Stimulated activated CD4-positive, alpha-beta T cell treated with anti-CD3 and anti-CD28 coated beads, Interleukin-1b, Interleukin-23, amount 100 ng/mL, for 1 hour (primary cell): Measurements from ENCODE around the gene EVX2.

Experiments
- DNase-seq, 2 donors: peaks; one replicate each; pipeline ENCODE4 v3.0.0-alpha.2; 2020; ENCODE audit warnings: low read depth in 2 of 2

Gene EVX2

DNA sequence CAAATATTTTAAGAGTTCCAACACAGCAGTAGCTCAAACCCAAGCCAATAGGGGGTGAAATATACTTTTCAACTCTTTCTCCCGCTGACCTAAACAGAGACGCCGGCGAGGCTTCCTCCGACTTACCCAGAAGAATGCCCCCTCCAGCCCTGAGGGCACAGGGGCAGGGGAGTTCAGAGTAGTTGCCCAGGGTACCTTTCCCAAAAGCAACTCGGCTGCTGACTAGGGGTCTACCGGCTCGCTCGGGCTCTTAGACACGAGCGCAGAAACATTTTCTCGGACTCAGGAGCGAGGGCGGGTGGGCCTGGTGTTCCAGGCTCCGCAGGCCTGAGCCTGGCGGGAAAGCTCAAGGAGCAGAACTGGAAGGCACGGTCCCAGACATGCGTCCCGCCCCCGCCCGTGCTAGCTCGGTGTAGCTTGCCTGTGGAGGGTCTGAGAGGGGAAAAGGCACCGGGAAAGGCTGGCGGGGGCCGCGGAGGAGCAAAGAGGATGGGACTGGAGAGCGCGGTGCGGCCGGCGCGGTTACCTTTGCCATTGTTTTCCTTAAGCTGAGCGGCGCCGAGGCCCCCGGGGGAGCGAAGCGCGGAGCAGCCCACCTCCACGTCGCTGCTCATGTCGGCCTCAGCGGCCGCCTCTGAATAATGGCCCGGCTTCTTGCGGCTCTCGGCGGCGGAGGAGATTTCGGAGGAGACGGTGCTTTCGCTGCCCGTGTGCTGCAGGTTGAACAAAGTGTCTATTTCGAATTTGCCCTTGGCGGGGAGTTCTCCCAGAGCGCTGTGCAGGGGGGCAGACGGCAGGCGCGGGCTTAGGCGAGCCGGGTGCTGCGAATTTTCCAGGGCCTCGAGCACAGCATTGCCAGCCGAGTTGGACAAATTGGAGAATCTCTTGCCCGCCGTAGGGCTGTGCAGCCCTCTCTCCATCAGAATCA lies 674 bp downstream of the EVX2 start:
- DNase-seq: no peak

DNA sequence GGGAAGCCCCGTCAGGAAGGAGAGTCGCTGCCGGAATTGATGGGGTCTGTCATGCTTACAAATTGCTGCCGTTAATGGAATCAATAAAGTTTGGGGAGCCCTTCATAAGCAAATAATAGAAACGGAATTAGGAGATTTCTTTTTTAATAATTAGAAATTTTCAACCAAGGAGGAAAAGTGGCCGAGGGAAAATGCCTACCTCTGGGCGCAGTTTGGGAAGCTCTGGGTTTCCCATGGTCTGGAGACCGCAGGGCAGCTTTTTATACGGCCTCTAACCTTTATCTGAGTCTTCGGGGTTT lies 1.3 kb downstream of the EVX2 start:
- DNase-seq: no peak

DNA sequence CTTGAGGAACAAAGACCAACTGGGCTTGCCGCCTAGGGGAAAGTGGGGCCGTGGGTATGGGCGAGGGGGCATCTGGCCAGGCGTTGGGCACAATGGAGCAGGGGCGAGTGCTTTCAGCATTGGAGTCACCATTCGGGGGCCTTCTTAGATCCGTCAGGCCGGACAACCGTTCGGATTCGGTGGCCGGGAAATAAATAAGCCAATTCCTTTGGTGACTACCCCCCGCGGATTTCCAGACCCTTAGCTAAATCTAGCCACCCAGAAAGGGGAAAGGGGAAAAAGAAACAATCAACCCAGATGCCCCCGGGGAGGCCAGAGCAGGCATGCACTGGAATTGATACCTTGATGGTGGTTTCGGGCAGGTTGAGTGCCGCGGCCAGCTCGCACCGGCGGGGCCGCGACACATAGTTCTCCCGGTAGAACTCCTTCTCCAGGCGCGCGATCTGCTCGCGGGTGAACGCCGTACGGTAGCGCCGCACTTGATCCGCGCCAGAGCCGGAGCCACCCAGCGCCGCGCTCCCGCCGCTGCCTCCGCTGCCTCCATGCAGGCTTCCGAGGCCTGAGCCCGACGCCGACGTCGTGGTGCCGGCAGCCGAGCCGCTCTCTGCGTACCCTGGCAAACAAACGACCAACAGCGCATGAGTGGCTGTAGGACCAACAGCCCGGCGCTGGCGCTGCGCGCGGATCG lies 1.8 kb downstream of the EVX2 start:
- DNase-seq: no peak

DNA sequence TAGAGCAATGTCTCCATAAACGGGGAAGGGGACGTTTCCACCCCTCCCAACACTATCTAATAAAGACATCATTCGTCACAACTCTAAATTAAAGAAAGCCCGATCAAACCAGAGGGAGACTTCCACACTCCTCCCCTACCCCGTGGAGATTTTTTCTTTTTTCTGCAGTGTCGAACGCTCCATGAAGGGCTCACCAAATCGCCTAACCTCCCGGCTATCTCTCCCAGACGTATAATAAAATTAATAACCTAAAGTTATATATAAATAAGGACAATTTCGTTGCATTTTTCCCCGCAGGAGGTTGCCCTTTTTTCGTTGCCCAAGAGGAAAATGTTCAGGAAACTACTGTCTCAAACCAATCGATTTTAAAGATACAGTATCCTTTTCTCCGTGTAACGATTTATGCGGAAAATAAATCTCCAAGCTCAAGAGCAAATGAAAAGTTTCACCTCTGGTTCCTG lies 2.4 kb downstream of the EVX2 start:
- no peak for DNase-seq

DNA sequence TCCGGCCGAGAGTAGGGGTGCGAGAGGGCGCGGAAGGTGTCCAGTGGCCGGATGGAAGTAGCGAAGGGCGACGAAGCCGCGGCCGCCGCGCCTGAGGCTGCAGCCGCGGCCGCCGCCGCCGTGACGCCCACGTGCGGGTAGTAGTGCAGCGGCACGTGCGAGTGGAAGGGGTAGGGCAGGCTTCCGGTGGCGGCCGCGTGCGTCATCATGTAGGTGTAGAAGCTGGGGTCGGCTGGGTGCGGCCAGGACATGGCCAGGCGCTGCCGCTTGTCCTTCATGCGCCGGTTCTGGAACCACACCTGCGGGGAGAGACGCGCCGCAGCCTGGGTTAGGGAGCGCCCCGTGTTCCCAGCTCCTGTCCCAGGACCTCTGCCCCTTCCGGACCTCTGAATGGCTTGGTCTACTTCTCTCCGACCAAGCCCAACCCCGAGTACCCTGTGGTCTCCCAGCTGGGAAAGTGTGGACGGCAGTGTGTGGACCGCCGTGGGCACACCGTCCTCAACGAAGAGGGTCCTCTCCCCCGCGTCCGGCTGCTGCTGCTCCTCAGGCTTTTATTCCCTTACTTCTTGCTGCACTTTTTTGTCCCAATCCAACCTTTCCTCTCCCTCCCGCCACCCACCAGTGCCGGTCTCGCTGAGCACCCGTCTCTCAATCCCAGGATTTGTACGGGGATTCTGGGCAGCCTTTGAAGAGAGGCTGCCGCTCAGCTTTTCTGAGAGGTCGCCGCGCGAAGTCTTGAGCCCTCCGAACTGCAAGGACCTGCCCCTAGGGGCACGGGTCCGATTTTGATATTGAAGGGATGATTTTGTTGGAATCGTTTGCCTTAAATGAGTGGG lies 3.0 kb downstream of the EVX2 start:
- DNase-seq: no peak

DNA sequence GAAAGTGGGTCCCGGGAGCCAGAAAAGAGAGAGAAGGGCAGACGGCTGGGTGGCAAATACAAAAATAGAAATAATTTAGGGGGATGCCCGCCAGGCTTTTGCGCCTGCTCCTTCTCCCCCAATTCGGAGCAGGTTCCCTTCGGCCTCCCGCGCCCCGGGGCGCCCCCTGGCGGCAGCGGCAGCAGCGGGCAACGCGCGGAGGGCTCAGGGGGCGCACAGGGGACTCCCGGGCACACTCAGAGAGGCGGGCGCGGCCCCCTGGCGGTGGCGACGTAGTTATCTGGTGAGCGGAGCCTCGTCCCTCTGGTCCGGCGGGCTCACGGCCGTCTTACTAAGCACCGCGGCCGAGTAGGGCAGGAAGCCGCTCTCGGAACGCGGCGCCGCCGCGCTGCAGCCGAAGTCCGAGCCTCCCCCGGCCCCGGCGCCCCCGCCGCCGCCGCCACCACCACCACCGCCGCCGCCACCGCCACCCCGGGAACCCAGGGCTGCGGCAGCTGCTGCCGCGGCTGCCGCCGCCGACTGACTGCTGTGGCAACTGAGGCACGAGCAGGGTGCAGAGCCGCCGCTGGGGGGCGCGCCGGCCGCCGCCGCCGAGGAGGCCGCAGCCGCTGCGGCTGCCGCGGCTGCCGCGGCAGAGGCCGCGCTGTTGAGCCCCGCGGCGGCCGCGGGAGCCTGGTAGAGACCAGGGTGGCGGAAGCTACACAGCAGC lies 3.8 kb downstream of the EVX2 start:
- no peak for DNase-seq

DNA sequence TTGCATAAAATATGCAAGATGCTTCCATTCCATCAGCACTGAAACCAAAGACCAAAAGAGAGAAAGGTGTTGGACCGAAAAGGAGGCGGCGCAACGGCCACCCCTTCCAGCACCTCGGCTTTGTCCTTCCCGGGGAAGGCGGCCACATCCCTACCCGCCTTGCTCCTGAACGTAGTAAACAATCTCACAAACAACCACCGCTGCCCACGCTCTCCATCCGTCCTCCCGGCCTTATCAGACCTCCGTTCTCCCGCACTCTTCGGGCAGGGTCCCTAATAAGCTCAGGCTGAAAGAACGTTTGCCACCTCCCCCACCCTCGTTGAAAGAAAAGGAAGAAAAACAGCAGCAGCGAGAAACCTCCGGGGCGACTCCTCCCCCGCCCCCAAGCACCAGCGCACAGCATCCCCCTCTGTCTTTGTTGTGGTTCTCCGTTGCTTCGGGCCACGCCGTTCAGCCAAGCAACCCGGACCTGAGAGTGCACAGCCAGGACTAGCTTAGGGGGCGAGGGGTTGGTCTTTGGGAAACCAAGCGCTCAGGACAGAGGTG lies 4.4 kb downstream of the EVX2 start:
- DNase-seq: no peak

DNA sequence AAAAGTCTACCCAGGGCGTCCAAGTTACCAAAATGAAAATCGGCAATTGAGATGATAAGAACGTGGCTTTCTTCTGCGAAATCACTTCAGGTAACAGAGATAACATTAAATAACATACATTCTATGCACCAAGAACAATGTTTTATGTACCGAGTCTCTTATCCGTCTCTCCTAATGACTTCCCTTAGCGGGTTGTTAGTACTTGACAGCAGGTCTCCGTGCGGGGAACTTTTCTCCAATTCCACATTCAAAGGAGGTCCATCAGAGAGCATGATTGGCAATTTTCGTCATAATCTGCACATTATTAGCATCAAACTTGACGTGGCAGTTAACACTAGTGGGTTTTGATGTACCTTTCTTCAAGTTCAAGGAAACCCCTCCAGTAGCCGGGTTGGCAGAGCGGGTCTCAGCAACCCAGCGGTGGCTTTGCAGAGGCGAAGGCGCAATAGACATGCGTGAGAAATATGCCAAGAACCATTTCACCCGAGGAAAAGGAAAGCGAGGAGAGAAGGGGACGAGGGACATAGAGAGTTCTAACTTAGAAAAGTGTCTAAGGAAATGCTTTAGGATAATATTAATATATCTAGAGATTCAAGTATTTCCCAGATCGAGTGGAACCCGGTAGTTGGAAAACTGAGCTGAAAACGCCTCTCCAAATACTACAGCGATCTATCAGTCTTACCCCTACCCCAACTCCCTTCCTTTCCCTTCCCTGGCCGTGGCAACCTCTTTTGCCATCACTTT lies 5.0 kb downstream of the EVX2 start:
- DNase-seq: no peak

DNA sequence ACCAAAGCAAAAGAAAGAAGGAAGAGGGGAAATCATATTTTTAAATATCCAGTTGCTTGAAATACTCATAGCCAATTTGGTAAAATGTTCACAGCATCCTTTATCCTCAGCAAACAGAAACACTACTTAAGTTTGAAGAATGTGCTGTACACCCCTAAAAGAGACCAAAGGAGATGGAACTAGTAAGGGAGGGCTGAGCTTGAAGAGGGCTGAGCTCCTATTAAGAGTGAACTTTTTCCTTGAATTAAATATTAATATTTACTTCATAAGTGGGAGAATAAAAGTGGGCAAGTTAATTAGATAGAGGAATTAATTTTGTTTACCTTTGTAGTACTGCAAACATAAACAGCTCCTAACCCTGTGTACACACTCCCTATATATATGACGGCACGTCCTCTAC lies 7.0 kb downstream of the EVX2 start:
- no peak for DNase-seq

DNA sequence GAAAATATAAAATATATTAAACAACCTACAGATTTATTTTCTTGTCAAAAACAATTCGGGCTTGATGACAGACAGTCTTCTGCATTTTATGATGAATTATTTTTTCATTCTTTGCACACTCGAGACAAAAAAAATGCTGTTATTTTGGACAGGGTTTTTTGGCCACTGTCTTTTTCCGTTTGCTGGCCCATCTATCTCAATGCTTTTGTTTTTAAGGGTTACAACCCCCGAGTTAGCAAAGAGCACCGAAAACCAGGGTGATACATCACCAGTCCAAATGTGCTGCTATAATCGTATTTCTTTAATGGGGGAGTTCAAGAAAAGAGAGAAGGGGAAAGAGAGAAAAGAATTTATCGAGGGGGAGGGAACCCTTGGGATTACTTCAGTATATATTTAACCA lies 7.7 kb downstream of the EVX2 start:
- no peak for DNase-seq

DNA sequence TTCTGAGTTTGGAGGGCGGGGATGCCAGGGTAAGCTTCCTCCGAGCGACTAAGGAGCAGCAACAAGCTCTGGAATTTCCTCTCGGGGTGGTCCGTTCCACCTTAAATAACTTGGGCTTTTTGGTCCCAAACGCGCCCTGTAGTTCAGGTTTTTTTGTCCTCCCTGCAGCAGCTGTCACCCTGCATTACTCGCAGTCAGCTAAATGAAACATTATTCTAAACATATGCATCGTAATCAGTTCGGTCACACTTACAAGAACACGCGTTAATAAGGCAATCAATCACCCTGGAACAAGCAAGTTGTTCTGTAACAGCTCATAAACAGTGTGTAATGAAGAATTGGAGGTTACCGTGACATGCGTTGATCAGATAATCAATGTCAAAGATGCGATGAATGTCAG lies 8.3 kb downstream of the EVX2 start:
- no peak for DNase-seq

DNA sequence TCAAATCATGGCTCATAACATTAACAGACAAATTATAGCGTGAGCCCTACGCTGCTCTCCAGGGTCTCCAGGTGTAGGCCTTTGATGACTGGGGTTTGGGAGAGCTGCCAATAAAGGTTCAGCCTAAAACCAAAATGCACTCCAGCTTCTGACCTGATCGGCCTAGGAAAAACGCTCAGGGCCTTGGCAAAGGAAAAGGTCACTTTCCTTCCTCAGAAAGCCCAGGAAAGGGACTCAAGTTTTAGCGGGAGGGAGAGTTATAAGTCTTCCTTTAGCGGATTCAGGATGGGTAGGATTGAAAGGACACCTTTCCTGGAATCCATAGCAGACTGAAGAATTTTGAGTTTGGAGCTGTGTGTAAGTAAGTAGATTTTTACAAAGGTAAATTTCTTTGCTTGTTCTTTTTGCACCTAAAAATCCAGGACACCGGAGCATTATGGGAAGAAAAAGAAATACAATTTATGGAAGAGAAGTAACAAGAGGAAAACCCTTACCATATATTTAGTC lies 8.8 kb downstream of the EVX2 start:
- no peak for DNase-seq

DNA sequence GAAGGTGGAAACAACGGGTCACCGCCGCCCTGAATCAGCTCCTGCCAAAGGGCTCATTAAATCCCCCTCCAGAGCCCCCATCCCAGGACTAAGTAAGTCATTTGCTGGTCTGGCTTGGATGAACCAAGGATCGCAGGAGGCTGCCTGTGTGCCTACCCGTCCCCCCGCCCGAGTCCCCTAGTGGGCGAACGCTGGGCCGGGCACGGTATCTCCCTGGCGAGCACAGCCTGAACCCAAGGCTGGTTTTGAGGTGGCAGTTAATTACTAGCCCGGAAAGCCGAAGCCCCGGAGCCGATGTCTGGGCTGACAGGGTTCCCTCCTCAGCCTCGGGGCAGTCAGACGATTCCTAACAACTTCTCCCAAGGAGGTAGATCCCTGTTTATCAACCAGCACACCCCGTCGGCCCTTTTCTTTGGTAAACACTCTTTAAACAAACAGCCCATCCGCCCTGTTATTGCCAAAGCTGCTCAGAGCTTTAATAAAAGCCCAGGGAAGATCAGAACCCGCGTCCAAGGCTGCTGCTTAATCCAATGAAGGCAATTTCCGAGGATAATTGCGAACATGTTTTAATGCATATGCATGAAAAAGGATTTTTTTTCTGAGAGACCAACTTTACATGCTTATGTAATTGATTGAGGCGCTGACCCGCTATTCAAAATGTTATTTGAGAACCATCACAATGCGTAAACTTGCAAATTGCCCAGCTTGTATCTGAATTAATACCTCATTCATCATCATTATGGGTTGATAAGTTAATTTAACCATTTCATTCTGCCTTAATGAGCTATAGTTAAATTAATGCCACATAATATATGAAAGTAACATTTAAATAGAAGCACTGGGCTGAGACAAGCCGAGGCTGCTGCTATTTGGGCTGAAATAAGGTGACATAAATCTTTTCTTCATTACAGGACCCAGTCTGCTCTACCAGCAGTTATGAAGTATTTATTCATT lies 10.5 kb downstream of the EVX2 start:
- no peak for DNase-seq

DNA sequence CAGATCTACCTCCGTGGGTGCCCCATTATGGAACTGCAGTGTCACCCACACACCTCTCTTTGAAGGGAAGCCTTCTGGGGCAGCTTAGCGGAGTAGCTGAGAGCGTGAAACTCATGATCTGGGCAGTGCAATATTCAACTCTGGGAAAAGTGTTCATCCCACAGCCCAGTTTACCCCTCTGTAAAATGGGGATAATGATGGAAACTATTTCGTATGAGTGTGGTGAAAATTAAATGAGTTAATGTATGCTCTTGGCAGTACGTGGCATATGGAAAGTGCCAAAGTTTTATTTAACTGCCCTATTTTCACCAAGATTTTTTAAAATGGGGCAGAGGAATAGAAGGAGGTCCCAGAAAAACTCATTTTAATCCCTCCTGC lies 11.5 kb downstream of the EVX2 start:
- no peak for DNase-seq

DNA sequence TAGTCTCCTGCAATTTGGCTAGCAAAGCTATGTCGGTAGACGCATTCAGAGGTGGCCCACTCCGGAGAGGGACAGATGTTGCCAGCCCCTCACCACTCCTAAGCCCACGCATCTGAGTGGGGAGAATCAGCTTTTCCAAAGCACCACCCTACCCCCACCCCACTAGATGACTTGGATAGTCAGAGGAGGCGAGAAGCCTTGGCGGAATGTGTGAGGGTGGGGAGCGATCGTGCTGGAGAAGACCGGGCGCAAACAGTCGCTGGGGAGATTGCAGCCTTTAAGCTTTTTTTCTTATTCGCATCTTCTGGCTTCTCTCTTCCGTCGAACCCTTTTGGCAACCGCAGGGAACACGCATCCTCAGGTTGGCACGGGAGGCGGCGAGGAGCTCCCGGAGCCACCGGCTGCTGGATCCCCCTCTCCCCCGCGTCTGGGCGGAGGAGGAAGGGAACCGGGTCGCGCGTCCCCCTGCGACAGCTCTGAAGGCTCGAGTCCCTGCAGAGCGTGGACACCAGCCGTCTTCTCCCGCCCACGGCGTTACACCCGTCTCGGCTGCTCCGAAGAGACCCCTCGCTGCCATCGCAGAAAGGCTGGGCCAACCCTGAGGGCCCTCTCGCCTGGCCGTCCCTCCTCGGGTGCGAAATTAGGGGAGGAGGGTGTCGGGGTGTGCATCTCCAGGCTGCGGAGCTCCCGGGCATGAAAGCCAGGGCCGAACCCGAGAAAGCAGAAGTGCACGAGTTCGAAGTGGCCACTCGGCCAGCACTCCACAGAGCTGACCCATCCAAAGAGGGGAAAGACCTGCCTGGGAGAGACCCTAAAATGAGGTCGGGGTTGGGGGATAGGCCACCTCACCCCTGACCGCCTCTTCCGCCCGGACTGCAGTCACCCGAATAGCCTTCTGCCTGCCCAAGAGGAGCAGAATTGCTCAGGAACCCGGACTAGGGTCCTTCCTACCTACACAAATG lies 12.2 kb downstream of the EVX2 start:
- DNase-seq: no peak

DNA sequence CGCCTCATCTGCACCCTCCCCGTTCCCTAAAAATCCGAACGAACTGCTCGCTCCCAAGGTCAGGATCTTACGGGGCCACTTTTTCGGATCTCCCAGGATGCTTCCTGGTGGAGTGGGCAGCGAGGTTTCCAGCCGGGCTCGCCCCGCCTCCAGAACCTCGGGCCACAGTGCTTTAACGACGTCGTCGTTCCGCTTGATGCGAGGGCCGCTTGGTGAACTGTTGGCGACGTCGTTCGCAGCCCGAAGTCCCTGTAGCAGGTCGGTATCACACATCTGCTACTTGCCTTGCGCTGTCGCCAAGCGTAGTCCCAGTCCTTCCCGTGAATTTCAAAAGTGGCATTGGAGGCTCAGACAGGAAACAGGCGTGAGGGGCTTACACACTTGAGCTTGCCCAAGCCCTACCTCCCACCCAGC lies 15.3 kb downstream of the EVX2 start:
- DNase-seq: no peak

DNA sequence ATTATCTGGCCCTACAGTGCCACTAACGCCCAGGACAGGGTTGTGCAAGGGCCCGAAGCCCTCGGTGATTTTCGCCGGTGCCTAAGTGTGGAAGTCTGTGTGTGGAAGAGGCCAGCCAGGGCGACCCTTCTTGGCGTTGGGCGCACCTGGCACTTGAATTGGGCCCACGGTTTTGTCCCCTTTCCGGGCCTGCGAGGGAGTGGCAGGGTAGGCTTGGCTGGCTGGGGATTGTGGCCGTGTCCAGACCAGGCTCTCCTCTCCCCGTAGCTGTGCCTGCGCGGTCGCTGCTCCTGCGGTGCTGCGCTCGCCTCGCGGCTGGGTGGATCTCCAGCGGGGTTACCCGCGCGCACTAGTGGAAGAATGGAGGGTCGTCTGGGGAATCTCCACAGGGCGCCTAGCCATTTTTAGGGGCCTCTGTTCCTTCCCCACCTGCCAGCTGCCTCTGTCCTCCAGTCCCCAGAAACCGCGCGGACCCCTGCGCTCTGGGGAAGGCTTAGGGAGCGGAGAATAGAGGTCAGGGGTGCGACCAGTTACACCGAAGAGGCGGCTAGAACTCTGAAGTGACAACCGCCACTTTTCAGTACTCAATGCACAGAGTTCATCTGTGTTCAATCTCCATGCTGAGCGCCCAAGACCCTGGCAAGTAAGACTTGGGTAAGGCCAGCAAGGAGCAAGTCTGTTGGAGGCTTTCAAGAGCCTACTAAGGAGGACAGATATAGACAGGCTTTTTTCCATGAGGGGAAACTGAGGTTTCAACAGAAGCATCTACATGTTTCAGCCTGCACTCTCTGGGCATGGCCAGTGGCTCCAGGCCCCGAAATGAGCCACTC lies 16.0 kb downstream of the EVX2 start:
- no peak for DNase-seq
